Measurements from ENCODE around the gene SLC66A3.
A peak's percentile ranks its signal among the peaks of the same experiment; 100 is the strongest.

The SLC66A3 gene

GRCh38 chr2:11134349-11134748 is 20.9 kb upstream of the SLC66A3 start:
- DNase-seq (ENCODE audit: low read depth in 2 of 2): no peak

GRCh38 chr2:11140492-11140891 is 14.8 kb upstream of the SLC66A3 start:
- DNase-seq (ENCODE audit: low read depth in 2 of 2): no peak

DNA sequence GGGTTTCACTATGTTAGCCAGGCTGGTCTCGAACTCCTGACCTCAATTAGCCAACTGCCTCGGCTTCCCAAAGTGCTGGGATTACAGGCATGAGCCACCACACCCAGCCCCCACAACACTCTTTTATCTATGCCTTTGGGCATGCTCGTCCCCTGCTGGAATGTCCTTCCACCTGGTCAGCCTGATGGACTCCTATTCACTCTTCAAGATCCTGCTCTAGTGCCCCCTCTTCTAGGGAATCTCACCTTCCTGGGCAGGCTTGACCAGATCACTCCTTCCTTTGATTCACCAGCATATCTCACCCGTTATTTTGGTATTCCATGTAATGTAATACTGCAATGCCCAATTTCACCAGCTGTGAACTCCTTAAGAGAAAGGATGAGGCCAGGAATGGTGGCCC is 13.9 kb upstream of the SLC66A3 start:
- no peak for DNase-seq (ENCODE audit: low read depth in 2 of 2)

DNA sequence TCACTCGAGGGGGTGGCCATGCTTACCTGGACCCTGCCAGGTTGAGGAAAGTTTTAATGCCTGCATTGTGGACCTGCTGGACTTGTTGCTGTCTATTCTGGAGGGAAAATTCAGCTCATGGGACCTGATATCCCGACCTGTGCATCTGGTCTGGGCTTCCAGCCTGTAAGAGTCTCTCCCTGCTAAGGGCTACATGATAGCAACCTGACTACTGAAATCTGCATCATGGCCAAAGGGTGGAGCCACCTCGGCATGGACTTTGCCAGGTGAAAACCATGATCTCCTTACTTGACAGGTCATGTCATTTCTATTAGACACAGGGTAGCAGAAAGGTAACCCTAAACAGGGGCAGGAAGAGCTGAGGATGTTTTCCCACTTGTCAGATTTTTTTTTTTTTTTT is 12.9 kb upstream of the SLC66A3 start:
- no peak for DNase-seq (ENCODE audit: low read depth in 2 of 2)

DNA sequence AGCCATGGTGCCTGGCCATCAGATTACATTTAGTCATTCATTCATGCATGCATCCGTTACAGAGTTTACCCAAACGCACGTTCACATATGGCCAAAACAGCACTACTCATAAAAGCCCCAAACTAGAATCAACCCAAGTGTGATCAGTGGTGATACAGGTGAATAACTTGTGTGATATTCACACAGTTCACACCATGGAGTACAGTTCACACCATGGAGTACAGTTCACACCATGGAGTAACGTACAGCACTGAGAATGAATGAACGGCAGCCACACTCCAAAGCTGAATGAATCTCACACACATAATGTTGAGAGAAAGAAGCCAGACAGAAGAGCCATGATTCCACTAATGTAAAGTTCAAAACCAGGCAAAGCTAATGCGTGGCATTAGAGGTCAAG is 12.3 kb upstream of the SLC66A3 start:
- DNase-seq (ENCODE audit: low read depth in 2 of 2): no peak

- no peak for DNase-seq (ENCODE audit: low read depth in 2 of 2)
Observed at GRCh38 chr2:11144077-11144737, 11.1 kb upstream of the SLC66A3 start.

DNA sequence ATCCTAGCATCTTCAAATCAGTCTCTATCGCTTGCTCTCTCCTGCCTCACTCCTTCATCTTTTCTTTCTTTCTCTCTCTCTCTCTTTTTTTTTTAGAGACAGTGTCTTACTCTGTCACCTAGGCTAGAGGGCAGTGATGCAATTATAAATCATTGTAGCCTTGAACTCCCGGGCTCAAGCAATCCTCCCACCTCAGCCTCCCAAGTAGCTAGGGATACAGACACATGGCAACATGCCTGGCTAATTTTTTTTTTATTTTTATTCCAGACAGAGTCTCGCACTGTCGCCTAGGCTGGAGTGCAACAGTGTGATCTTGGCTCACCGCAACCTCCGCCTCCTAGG is 10.6 kb upstream of the SLC66A3 start:
- DNase-seq (ENCODE audit: low read depth in 2 of 2): no peak

- no peak for DNase-seq (ENCODE audit: low read depth in 2 of 2)
Observed at GRCh38 chr2:11145350-11145749, 9.9 kb upstream of the SLC66A3 start.

DNA sequence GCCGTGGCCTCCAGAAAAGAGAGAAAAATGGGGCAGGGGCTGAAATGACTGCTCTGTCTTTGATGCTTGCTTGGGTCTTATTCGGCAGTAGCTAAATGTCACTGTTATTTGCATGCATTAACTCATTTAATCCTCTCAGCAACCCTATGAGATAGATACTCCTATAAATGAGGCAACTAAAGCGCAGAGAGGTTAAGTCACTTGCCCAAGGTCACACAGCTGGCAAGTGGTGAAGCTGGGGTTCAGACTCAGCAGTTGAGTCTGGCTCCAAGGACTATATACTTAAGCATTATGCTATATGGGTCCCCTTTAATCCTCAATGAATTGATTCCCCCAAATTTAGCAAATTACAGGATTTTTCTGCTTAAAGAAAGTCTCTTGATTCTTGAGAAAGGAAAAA is 9.2 kb upstream of the SLC66A3 start:
- no peak for DNase-seq (ENCODE audit: low read depth in 2 of 2)

- DNase-seq (ENCODE audit: low read depth in 2 of 2): no peak
Observed at GRCh38 chr2:11147263-11147662, 8.0 kb upstream of the SLC66A3 start.

GRCh38 chr2:11152591-11152990 is 2.7 kb upstream of the SLC66A3 start:
- DNase-seq (ENCODE audit: low read depth in 2 of 2): no peak

DNA sequence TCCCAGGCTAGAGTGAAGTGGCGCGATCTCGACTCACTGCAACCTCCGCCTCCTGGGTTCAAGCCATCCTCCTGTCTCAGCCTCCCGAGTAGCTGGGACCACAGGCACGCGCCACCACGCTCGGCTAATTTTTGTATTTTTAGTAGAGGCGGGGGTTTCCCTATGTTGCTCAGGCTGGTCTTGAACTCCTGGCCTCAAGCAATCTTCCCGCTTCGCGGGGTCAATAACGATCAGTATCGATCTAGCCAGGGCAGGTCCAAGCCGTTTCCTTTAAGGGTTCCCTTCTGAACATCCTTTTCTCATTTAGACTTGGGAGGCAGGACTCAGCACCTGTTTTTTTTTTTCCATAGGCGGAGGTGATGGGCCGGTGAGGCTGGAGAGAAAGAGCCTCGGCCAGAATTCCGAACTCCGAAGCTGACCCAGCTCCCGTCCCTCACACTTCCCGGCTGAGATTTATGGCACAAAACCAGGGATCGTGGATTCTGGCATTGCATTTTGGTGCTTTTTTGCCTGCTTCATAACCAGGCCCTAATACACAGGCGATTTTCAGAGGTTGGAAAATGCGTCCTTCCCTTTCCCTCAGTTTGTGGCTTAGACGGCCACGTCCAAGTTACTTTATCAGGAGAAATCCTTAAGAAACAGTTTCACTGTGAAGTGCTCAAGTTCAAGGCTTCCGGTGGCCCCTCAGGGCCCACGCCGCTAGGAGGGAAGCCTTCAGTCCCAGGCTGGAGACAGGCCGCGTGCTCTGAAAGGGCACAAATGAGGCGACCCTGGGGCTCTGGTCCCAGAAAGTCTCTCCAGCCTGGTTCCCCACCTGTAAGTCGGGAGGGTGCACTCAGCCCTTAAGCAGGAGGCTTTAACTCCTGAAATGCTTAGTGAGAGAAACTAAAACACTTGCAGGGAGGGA is 998 bp upstream of the SLC66A3 start:
- no peak for DNase-seq (ENCODE audit: low read depth in 2 of 2)

DNA sequence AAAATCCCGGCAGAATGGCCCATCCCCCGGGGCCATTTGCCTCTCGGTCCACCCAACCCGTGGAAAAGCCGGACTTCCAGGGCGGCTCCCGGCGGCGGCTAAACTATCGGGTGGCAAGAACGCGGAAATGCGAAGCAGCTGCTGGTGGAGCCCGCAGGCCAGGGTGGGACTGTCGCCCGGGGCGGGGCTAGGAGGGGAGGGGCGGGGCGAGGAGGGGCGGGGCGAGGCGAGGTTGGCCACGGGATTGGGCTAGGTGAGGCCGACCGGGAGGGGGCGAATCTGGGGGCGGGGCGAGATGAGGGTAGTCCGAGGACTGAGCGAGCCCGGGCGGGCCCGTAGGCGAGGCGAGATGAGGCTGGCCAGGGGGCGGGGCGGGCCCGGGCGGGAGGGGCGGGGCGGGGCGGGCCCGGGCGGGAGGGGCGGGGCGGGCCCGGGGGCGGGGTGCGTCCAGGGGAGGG is 315 bp upstream of the SLC66A3 start:
- peak; percentile 96 to 98 for DNase-seq (ENCODE audit: low read depth in 2 of 2)

- DNase-seq (ENCODE audit: low read depth in 2 of 2): no peak
Observed at GRCh38 chr2:11156396-11157075, 1.3 kb downstream of the SLC66A3 start.

GRCh38 chr2:11157296-11157695 is 2.0 kb downstream of the SLC66A3 start:
- DNase-seq (ENCODE audit: low read depth in 2 of 2): no peak

DNA sequence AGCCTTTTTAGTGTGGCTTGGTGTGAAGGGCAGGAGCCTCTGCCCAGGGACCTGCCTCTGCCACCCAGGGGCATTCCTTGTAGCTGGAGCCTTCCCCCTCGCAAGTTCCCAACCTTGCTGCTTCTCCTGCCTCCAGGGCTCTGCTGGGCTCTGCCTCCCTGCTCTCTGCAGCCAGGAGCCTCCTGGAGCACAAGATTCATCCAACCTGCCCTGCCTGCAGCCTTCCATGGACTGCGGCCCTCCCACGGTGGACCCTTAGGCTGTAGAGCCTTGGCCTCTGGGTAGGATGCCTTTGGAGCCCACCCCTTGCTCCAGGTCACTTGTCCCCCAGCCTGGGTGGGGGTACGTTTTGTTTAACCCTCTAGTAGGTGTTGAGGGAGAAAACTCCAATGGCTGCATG is 2.5 kb downstream of the SLC66A3 start:
- DNase-seq (ENCODE audit: low read depth in 2 of 2): no peak

DNA sequence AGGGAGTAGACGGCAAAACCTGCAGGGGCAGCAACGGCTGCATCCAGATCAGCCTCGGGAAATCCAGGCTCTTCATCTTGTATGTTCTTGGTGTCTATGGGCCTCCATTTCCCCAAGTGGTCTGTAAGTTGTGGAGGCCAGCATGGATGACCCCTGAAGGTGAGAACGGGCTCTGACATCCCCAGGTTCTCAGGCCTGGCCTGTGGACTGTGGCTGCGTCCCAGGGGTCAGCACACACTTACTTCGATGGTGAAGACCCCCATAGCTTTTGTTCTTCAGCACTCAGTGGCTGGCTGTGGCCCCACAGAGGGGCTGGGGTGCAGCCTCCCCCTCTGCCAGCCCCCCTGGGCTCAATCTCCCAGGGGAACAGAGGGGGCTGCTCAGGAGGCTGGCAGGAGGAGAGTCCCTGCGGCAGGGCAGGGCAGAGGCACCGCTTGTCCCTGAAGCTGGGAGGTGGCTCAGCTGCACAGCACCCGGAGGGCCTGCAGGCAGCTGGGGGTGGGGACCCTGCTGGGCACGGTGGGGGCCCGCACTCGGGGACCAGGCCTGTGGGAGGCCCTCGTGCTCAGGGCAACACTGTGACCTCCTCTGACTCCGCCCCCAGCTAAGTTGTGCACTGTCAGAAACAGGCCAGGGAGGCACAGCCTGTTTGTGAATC is 3.8 kb downstream of the SLC66A3 start:
- no peak for DNase-seq (ENCODE audit: low read depth in 2 of 2)

DNA sequence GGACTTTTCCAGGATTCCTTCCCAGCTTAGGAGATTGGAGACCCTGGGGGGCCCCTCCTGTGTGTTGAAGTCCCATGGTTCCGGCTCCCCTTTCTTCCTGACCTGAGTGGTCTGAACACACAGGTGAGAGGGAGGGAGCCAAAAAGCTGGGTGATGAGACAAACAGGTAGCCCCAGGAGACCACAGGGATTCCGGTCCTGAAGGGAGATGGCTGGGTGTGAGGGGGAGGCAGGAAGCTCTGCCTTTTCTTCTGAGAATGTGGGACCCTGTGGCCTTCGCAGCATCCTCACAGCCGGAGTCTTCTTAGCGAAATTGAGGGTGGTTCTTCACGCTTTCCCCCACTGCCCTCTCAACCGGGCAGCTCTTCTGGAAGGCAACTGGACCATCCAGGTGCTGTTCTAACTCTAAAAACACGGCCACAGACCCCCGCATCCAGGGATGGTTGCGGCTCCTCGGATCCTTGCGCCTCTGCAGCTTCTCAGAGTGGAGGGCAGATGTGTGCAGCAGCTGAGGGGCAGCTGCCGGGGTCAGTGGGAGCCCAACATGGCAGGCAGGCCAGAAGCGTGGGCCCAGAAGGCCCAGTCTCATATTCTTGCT is 4.4 kb downstream of the SLC66A3 start:
- no peak for DNase-seq (ENCODE audit: low read depth in 2 of 2)

DNA sequence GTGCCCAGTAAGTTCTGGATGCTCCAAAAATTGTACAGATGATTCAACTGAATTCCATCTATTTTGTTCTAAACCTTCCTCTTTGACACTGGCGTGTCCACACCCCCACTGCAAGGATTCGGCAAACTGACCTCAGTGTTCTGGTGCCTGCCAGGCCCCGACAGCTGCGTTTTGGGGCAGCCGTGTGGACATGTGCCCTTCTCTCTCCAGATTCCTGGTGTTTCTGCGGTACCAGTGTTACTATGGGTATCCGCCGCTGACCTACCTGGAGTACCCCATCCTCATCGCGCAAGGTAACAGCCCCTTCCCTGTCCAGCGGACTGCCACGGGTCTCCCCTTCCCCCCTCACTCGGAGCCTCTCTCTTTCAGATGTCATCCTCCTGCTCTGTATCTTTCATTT is 5.0 kb downstream of the SLC66A3 start:
- DNase-seq (ENCODE audit: low read depth in 2 of 2): no peak

- no peak for DNase-seq (ENCODE audit: low read depth in 2 of 2)
Observed at GRCh38 chr2:11160731-11161455, 5.6 kb downstream of the SLC66A3 start.

DNA sequence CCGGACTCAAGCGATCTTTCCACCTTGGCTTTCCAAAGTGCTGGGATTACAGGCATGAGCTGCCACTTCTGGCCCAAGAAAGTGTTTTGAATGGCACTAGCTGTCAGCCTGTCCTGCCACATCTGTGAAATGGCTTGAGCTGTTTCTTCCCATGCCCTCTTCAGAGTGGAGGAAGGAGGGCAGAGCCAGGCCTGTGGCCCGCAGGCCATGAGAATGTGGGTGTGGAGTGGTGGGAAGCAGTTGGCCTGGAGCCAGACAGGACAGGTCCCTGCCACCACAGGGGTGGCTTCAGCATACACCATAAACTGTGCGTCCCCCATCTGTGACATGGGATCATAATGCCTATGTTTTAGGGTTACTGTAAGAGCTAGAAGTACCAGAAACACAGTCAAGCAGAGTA is 6.5 kb downstream of the SLC66A3 start:
- no peak for DNase-seq (ENCODE audit: low read depth in 2 of 2)
